AG09319 (cell line): Measurements from ENCODE around the gene CHN2.

Experiments used
- DNase-seq: peaks from one replicate; pipeline ENCODE4 v3.0.0-alpha.2; 2010; ENCODE audit warnings: low read depth; ENCODE audit errors: extremely low read depth
- CTCF ChIP-seq: IDR thresholded peaks from 2 replicates; pipeline ENCODE4 v1.5.1; 2011; ENCODE audit warnings: low read depth, mild to moderate bottlenecking, inconsistent platforms, low read length, moderate library complexity

Gene CHN2

GRCh38 chr7:29349362-29349761 lies 154.8 kb downstream of the CHN2 start:
- DNase-seq: no peak
- no peak for TF ChIP-seq CTCF

- no peak for DNase-seq
Measured at GRCh38 chr7:29350351-29350750, 155.8 kb downstream of the CHN2 start.

GRCh38 chr7:29352041-29352440 lies 157.5 kb downstream of the CHN2 start:
- DNase-seq: no peak
- no peak for TF ChIP-seq CTCF

More at GRCh38 chr7:29350351-29350750, 155.8 kb downstream of the CHN2 start:
- no peak for TF ChIP-seq CTCF

- no peak for DNase-seq
- no peak for TF ChIP-seq CTCF
Measured at GRCh38 chr7:29353810-29354209, 159.2 kb downstream of the CHN2 start.

GRCh38 chr7:29354340-29354739 lies 159.8 kb downstream of the CHN2 start:
- no peak for DNase-seq
- TF ChIP-seq CTCF: no peak

- no peak for DNase-seq
Measured at GRCh38 chr7:29355388-29355787, 160.8 kb downstream of the CHN2 start.

GRCh38 chr7:29356631-29357030 lies 162.1 kb downstream of the CHN2 start:
- no peak for DNase-seq
- TF ChIP-seq CTCF: no peak

More at GRCh38 chr7:29355388-29355787, 160.8 kb downstream of the CHN2 start:
- TF ChIP-seq CTCF: no peak
